BJ (cell line): ENCODE measurements around the gene ZFP42. TPM values are rescaled to one million over a fixed set of nuclear protein-coding genes. Genes with fewer than 3 reads are reported as not detected.

Experiments used
- CTCF ChIA-PET: fragments of 350-600 bp; formaldehyde crosslinking; extraction: SDS; loops from one replicate; lab custom pipeline; 2021; ENCODE audit warnings: antibody characterized with exemption, inconsistent platforms; lab: Yijun Ruan, JAX
- POLR2A ChIA-PET: fragments of 300-600 bp; sonication (Branson Sonifier 250); formaldehyde crosslinking; extraction: SDS; loops from one replicate; lab custom pipeline; 2021; ENCODE audit warnings: antibody characterized with exemption; lab: Charles Lee
- DNase-seq: peaks from one replicate; pipeline ENCODE4 v3.0.0-alpha.2; 2011; ENCODE audit warnings: low read depth
- H3K27me3 ChIP-seq: 2 replicates; pipeline ENCODE4 v1.6.0; 2011; ENCODE audit warnings: low read length; ENCODE audit not compliant: control insufficient read depth, insufficient read depth
- H3K36me3 ChIP-seq: 2 replicates; pipeline ENCODE4 v1.5.1; 2011; ENCODE audit warnings: low read length; ENCODE audit not compliant: control insufficient read depth, insufficient read depth
- H3K4me3 ChIP-seq: 2 replicates; pipeline ENCODE4 v1.5.1; 2011; ENCODE audit warnings: low read depth, mild to moderate bottlenecking, control low read depth, low read length
- polyA plus RNA-seq: library from polyadenylated mRNA; depleted of rRNA; stranded (reverse); fragments of >200 nt; gene quantifications from 2 replicates; pipeline ENCODE4 v1.2.3, GENCODE V29; 2011
- TF ChIP-seq, protein P1 (sequence below): IDR thresholded peaks from 2 replicates; pipeline ENCODE4 v1.5.1; 2011; ENCODE audit warnings: low read depth, mild to moderate bottlenecking, control low read depth, inconsistent platforms, low read length, moderate library complexity; ENCODE audit not compliant: insufficient read depth

Gene ZFP42
- polyA plus RNA-seq, 1 experiment = not detected

GRCh38 chr4:188008377-188008776 is 12.8 kb downstream of the ZFP42 start:
- Histone ChIP-seq H3K36me3 (no peaks in the 10 kb centered on the region), H3K27me3 (no peaks in the 10 kb centered on the region), H3K4me3 (no peak overlapping the region)
- ChIA-PET POLR2A (no interaction called here), CTCF (no interaction called here)
- DNase-seq = peak; percentile 25
- TF ChIP-seq, protein P1, sequence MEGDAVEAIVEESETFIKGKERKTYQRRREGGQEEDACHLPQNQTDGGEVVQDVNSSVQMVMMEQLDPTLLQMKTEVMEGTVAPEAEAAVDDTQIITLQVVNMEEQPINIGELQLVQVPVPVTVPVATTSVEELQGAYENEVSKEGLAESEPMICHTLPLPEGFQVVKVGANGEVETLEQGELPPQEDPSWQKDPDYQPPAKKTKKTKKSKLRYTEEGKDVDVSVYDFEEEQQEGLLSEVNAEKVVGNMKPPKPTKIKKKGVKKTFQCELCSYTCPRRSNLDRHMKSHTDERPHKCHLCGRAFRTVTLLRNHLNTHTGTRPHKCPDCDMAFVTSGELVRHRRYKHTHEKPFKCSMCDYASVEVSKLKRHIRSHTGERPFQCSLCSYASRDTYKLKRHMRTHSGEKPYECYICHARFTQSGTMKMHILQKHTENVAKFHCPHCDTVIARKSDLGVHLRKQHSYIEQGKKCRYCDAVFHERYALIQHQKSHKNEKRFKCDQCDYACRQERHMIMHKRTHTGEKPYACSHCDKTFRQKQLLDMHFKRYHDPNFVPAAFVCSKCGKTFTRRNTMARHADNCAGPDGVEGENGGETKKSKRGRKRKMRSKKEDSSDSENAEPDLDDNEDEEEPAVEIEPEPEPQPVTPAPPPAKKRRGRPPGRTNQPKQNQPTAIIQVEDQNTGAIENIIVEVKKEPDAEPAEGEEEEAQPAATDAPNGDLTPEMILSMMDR = no peak

DNA sequence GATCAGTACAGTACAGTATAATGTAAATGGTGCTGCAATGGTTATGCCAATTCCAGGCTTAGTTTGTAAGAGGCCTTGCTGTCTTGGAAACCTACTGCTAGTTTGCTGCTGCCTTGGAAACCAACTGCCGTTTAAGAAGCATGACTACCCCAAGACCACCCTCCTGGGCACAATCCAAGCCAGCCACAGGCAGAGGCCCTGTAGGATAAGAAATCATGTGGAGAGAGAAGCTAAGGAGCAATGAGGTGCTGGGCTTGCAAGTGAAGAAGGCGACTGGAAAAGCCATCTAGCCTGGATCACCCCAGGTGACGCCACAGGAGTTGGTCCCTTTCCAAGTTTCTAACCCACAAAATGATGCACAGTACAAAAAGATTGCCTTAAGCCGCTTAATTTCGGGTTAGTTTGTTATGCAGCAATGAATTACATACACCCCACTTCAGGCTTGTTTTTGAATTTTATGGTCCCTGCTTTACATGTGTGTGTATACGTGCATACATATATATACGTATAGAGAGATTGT is 16.9 kb downstream of the ZFP42 start:
- no peak overlapping the region for H3K4me3 ChIP-seq
- H3K36me3 ChIP-seq = no peaks in the 10 kb centered on the region
- DNase-seq = no peak
- TF ChIP-seq, protein P1 = no peak
- ChIA-PET CTCF (no interaction called here), POLR2A (no interaction called here)
- H3K27me3 ChIP-seq = no peaks in the 10 kb centered on the region

GRCh38 chr4:188015025-188015940 is 19.7 kb downstream of the ZFP42 start:
- POLR2A ChIA-PET = no interaction called here
- TF ChIP-seq, protein P1 = no peak
- CTCF ChIA-PET = interaction anchor here (1.6 kb wide), 1 partner anchor 8 kb away, joined by 3 read pairs; no protein-coding TSS in a partner anchor
- Histone ChIP-seq H3K4me3 (no peak overlapping the region), H3K27me3 (no peaks in the 10 kb centered on the region), H3K36me3 (no peaks in the 10 kb centered on the region)
- no peak for DNase-seq

DNA sequence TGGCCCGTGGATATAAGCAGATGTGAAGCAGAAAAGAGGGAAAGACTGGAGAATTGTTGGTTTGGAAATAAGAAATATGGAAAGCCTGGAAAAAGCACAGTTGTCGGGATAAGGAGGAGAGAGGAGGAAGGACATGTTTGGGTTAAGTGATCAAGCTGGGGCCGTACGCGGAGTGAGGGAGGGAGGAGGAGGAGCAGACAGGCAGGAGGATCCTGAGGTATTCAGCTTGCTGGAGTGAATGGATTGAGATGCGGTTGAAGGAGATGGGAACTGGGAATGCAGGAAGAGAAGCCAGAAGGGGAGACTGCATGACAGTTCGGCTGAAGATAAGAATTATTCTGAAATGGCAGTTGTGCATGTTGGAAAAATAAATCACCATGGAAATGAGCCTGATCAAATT is 21.2 kb downstream of the ZFP42 start:
- TF ChIP-seq, protein P1 = no peak
- ChIA-PET CTCF (no interaction called here), POLR2A (no interaction called here)
- Histone ChIP-seq H3K36me3 (no peaks in the 10 kb centered on the region), H3K4me3 (no peak overlapping the region), H3K27me3 (no peaks in the 10 kb centered on the region)
- DNase-seq = no peak

DNA sequence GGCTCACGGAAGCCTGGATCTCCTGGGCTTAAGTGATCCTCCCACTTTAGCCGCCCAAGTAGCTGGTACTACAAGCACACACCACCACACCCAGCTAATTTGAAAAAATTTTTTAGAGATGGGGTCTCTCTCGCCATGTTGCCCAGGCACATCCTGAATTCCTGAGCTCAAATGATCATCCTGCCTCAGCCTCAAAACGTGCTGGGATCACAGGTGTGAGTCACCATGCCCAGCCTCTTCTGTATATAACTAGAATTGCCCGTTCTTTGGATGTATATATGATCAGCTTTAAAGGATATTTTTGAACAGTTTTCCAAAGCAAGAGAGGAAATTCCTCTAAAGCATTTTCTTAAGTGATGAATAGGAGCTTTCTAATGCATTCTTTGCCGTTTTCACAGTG is 22.7 kb downstream of the ZFP42 start:
- TF ChIP-seq, protein P1 = no peak
- Histone ChIP-seq H3K36me3 (no peaks in the 10 kb centered on the region), H3K27me3 (no peaks in the 10 kb centered on the region), H3K4me3 (no peak overlapping the region)
- ChIA-PET POLR2A (no interaction called here), CTCF (no interaction called here)
- no peak for DNase-seq
